Natural killer cell treated with Interleukin-12 subunit alpha and Interleukin-12 subunit beta and Interleukin-15 and Interleukin-18, amount 100 ng/mL, for 72 hours (primary cell): ENCODE results near the gene DPY19L3. TPM values are rescaled to one million over a fixed set of nuclear protein-coding genes. Genes with fewer than 3 reads are reported as not detected.
"Not testable (repeated sequence)": the region's sequence is repeated elsewhere in the genome, so short reads cannot be mapped to it uniquely, and the experiment has no call there.

Experiments
- ATAC-seq, 2 donors: fragments of 150-1000 bp; cut with Tn5 transposase in 1 of 2; sonication (Bioruptor Pico), chemical (Tn5 transposase) in 1 of 2; 2 replicates each; pipeline ENCODE4 v1.10.0; 2021
- DNase-seq: peaks from one replicate; pipeline ENCODE4 v3.0.0; 2022; ENCODE audit warnings: low spot score
- H3K27ac Mint-ChIP-seq, 2 donors: 1 replicate in 1 of 2; 2 replicates in 1 of 2; pipeline ENCODE4 v1.8.0; 2022; ENCODE audit warnings: mixed read lengths in 2 of 2, mild to moderate bottlenecking in 1 of 2, moderate library complexity in 1 of 2
- H3K27me3 Mint-ChIP-seq, 2 donors: 1 replicate in 1 of 2; 2 replicates in 1 of 2; pipeline ENCODE4 v1.8.0; 2022; ENCODE audit warnings: mixed read lengths in 2 of 2
- H3K36me3 Mint-ChIP-seq: one replicate; pipeline ENCODE4 v1.8.0; 2022; ENCODE audit warnings: mixed read lengths
- H3K4me1 Mint-ChIP-seq, 2 donors: 1 replicate in 1 of 2; 2 replicates in 1 of 2; pipeline ENCODE4 v1.8.0; 2022; ENCODE audit warnings: low read depth in 2 of 2, mixed read lengths in 2 of 2, mild to moderate bottlenecking in 1 of 2
- H3K4me3 Mint-ChIP-seq: one replicate; pipeline ENCODE4 v1.8.0; 2022; ENCODE audit warnings: mixed read lengths
- H3K9me3 Mint-ChIP-seq: 2 replicates; pipeline ENCODE4 v1.8.0; 2022; ENCODE audit warnings: mixed read lengths
- total RNA-seq, 2 donors: library from RNA; stranded (reverse); gene quantifications; one replicate each; pipeline ENCODE4 v1.2.3, GENCODE V29; 2022

Gene DPY19L3
- total RNA-seq, 2 donors from 2014 or later: 25.3 to 40.7 TPM

DNA sequence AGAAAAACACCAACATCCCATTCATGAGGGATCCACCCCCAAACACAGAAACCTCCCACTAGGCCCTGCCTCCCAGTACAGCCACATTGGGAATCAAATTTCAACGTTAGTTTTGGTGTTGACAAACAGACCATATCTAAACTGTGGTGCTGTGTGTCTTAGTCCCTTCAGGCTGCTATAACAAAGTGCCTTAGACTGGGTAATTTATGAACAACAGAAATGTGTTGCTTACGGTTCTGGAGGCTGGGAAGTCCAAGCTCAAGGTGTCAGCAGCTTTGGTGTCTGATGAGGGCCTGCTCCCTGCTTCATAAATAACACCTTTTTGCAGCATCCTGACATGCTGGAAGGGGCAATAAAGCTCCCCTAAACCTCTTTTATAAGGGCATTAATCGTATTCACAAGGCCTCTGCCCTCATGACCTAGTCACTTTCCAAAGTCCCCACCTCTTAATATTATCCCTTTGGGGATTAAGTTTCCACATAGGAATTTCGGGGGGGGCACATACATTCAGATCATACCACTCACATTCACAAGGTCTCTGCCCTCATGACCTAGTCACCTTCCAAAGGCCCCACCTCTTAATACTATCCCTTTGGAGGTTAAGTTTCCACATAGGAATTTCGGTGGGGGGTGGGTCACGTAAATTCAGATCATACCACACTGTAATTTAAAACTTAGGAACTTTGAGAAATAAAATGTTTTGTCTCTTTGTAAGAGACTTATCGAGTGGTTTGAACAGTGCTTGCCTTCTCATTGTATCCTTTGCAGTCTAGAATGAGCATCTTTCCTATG lies 32.6 kb upstream of the DPY19L3 start:
- H3K4me3 Mint-ChIP-seq: no peak overlapping the region
- H3K27me3 Mint-ChIP-seq: no peaks in the 10 kb centered on the region
- ATAC-seq (no peak), DNase-seq (no peak)
- peaks cover 16 to 20% of the 10 kb centered on the region in 2 donors for H3K4me1 Mint-ChIP-seq
- H3K27ac Mint-ChIP-seq: no peak overlapping the region
- H3K36me3 Mint-ChIP-seq: peaks cover 27% of the 10 kb centered on the region
- no peaks in the 10 kb centered on the region for H3K9me3 Mint-ChIP-seq

GRCh38 chr19:32373585-32374295 lies 31.8 kb upstream of the DPY19L3 start:
- Mint-ChIP-seq H3K27ac (no peak overlapping the region), H3K27me3 (no peaks in the 10 kb centered on the region), H3K36me3 (peaks cover 27% of the 10 kb centered on the region), H3K9me3 (no peaks in the 10 kb centered on the region), H3K4me3 (no peak overlapping the region), H3K4me1 (peaks cover 15 to 16% of the 10 kb centered on the region in 2 donors)
- ATAC-seq: no peak
- DNase-seq: no peak

DNA sequence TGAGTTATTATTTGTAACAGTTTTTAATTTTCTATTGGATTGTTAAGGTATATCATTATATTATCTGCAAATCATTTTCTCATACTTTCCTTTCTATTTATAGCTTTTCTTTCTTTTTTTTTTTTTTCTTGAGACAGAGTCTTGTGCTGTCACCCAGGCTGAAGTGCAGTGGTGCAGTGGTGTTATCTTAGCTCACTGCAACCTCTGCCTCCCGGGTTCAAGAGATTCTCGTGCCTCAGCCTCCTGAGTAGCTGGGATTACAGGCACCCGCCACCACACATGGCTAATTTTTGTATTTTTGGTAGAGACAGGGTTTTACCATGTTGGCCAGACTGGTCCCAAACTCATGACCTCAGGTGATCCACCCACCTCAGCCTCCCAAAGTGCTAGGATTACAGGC lies 31.2 kb upstream of the DPY19L3 start:
- not testable (repeated sequence) for H3K27ac Mint-ChIP-seq, H3K9me3 Mint-ChIP-seq, H3K4me3 Mint-ChIP-seq, ATAC-seq, H3K27me3 Mint-ChIP-seq, DNase-seq
- Mint-ChIP-seq H3K4me1 (peaks cover 12 to 14% of the 10 kb centered on the region in 2 donors), H3K36me3 (peaks cover 24% of the 10 kb centered on the region)

DNA sequence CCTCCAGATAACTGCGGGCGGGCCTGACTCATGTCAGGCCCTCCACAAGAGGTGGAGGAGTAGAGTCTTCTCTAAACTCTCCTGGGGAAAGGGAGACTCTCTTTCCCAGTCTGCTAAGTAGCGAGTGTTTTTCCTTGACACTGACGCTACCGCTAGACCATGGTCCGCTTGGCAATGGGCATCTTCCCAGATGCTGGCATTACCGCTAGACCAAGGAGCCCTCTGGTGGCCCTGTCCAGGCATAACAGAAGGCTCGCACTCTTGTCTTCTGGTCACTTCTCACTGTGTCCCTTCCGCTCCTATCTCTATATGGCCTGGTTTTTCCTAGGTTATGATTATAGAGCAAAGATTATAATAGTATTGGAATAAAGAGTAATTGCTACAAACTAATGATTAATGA lies 28.5 kb upstream of the DPY19L3 start:
- H3K4me3 Mint-ChIP-seq, H3K4me1 Mint-ChIP-seq: not testable (repeated sequence)

DNA sequence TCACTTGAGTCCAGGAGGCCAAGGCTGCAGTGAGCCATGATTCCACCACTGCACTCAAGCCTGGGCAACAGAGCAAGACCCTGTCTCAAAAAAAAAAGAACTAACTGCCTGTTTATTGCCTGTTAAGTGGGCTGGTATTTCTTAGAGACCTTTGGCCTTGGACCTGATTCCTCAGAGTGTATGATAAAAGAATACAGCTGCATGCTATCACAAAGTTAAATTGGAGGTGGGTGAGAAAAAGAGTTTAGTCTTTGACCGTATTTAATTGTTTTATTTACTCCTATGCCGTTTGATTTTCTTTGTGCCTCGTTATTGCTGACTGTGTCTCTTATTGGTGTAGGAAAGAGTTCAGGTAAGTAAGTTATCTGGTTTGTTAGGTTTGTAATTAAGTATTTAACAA lies 25.3 kb upstream of the DPY19L3 start:
- ATAC-seq: no peak
- Mint-ChIP-seq H3K27me3 (no peaks in the 10 kb centered on the region), H3K4me3 (no peak overlapping the region), H3K4me1 (peaks cover 4 to 13% of the 10 kb centered on the region in 2 donors), H3K36me3 (peaks cover 22% of the 10 kb centered on the region), H3K9me3 (no peaks in the 10 kb centered on the region), H3K27ac (peak overlapping the region in 1 of 2 donors; percentile 2)
- DNase-seq: no peak

More for the DNA sequence above, 28.5 kb upstream of the DPY19L3 start:
- peaks cover 21% of the 10 kb centered on the region for H3K36me3 Mint-ChIP-seq
- H3K27ac Mint-ChIP-seq, DNase-seq, H3K9me3 Mint-ChIP-seq, H3K27me3 Mint-ChIP-seq, ATAC-seq: not testable (repeated sequence)

DNA sequence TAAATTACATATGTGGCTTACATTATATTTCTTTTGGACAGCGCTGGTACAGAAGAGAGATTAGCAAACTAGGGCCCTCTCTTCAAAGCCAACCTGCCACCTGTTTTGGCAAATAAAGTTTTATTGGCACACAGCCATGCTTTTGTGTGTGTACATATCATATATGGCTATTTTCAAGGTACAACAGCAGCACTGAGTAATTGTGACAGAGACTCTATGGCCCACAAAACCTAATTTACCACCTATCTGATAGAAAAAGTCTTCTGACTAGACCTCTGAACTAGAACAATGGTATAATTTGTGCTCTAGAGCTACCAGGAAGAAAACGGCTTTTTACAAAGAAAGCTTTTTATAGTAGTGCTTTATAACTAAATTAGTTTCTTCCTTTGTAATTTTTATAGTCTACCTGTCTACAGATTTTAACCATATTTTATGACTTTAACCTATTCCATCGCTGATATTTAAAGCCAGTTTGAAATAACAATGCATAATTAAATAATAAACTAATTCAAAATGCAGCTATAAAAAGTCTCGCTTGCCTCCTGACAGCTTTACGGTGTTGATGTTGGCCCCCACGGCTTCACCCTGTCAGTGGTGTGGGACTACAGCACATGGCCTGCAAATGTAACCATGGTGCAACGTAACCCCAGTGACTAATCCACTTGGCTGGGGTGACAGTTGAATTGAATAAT lies 17.7 kb upstream of the DPY19L3 start:
- no peaks in the 10 kb centered on the region for H3K9me3 Mint-ChIP-seq
- ATAC-seq (no peak), DNase-seq (no peak)
- peaks cover 3% of the 10 kb centered on the region for H3K36me3 Mint-ChIP-seq
- H3K27ac Mint-ChIP-seq: no peak overlapping the region
- no peaks in the 10 kb centered on the region for H3K27me3 Mint-ChIP-seq
- peaks cover 0 to 4% of the 10 kb centered on the region in 2 donors for H3K4me1 Mint-ChIP-seq
- no peak overlapping the region for H3K4me3 Mint-ChIP-seq

DNA sequence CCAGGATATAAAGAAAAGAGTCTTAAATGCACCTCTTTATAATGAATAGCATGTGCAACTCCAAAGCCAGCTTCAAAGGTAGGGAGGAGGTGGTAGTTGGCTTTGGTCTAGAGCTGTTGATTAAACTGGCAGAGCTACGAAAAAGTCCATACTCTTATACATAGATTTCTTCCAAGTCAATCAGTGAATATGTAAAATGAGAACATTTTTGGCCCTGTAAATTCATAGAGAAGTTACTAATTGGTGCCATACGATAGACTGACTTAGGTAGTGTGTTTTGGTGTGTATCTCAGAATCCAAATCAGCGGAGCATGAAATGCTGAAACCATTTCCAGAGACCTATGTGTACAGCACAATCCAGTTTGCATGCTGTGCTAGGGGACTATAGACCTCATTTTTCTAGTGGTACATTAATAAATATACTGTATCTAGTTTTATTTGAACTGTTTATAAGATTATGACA lies 17.1 kb upstream of the DPY19L3 start:
- Mint-ChIP-seq H3K9me3 (no peaks in the 10 kb centered on the region), H3K4me1 (peaks cover 0 to 3% of the 10 kb centered on the region in 2 donors), H3K27ac (no peak overlapping the region), H3K4me3 (no peak overlapping the region), H3K27me3 (no peaks in the 10 kb centered on the region), H3K36me3 (no peaks in the 10 kb centered on the region)
- ATAC-seq (no peak), DNase-seq (no peak)

GRCh38 chr19:32392901-32393300 lies 12.7 kb upstream of the DPY19L3 start:
- Mint-ChIP-seq H3K27me3 (no peaks in the 10 kb centered on the region), H3K9me3 (no peaks in the 10 kb centered on the region)

DNA sequence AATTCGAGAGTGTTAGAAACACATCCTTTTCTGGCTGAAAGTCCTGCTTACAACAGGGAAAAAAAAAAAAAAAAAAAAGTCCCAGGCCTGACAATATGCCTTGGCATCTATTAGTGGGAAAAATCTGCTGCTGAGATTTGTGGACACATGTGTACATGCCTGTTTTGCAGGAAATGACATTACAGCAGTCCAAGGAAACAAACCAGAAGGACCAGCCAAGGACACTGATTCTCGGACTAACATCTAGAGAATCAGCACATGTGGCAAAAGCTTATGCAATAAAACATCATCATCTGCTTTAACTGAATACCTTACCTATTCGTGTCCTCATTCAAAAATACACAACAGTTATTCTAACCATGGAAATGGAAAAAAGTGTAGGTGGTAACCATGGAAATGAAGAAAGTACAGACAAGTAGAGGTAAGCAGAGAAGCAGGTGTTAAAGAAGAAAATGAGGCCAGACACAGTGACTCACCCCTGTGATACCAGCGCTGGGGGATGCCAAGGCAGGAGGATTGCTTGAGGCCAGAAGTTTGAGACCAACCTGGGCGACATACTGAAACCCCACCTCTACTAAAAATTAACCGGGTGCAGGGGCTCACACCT lies 9.4 kb upstream of the DPY19L3 start:
- ATAC-seq: no peak
- Mint-ChIP-seq H3K9me3 (no peaks in the 10 kb centered on the region), H3K4me1 (peaks cover 4 to 5% of the 10 kb centered on the region in 2 donors), H3K27ac (no peak overlapping the region), H3K27me3 (no peaks in the 10 kb centered on the region), H3K36me3 (no peaks in the 10 kb centered on the region), H3K4me3 (no peak overlapping the region)
- no peak for DNase-seq

More at GRCh38 chr19:32392901-32393300, 12.7 kb upstream of the DPY19L3 start:
- Mint-ChIP-seq H3K4me3 (no peak overlapping the region), H3K4me1 (peaks cover 0 to 3% of the 10 kb centered on the region in 2 donors), H3K27ac (no peak overlapping the region), H3K36me3 (no peaks in the 10 kb centered on the region)
- ATAC-seq: no peak
- DNase-seq: no peak

- no peaks in the 10 kb centered on the region for H3K27me3 Mint-ChIP-seq
- no peak for DNase-seq
- no peak overlapping the region for H3K27ac Mint-ChIP-seq
- peaks cover 8 to 15% of the 10 kb centered on the region in 2 donors for H3K4me1 Mint-ChIP-seq
- H3K36me3 Mint-ChIP-seq: no peaks in the 10 kb centered on the region
- ATAC-seq: no peak
- no peaks in the 10 kb centered on the region for H3K9me3 Mint-ChIP-seq
- no peak overlapping the region for H3K4me3 Mint-ChIP-seq
Measured at GRCh38 chr19:32397671-32398101, 7.9 kb upstream of the DPY19L3 start.

- Mint-ChIP-seq H3K27me3 (no peaks in the 10 kb centered on the region), H3K4me1 (peaks cover 29 to 32% of the 10 kb centered on the region in 2 donors), H3K36me3 (no peaks in the 10 kb centered on the region), H3K4me3 (no peak overlapping the region), H3K9me3 (no peaks in the 10 kb centered on the region), H3K27ac (peak overlapping the region in 1 of 2 donors; percentile 64)
- no peak for ATAC-seq
- no peak for DNase-seq
Measured at GRCh38 chr19:32401992-32402391, 3.6 kb upstream of the DPY19L3 start.

GRCh38 chr19:32403291-32403995 lies 2.1 kb upstream of the DPY19L3 start:
- Mint-ChIP-seq H3K27ac (peak overlapping the region; percentile 81 to 90), H3K4me1 (peaks cover 30 to 41% of the 10 kb centered on the region in 2 donors), H3K9me3 (no peaks in the 10 kb centered on the region), H3K27me3 (no peaks in the 10 kb centered on the region), H3K36me3 (no peaks in the 10 kb centered on the region), H3K4me3 (peak overlapping the region; percentile 80)
- no peak for DNase-seq
- no peak for ATAC-seq
